ENCODE measurements around the gene GNB1. TPM values are rescaled to one million over a fixed set of nuclear protein-coding genes. Genes with fewer than 3 reads are reported as not detected.

Gene GNB1
- total and polyA plus RNA-seq, 2 of the 4 experiments (the other 2 are of a cell fraction), result 73.5 to 371 TPM

DNA sequence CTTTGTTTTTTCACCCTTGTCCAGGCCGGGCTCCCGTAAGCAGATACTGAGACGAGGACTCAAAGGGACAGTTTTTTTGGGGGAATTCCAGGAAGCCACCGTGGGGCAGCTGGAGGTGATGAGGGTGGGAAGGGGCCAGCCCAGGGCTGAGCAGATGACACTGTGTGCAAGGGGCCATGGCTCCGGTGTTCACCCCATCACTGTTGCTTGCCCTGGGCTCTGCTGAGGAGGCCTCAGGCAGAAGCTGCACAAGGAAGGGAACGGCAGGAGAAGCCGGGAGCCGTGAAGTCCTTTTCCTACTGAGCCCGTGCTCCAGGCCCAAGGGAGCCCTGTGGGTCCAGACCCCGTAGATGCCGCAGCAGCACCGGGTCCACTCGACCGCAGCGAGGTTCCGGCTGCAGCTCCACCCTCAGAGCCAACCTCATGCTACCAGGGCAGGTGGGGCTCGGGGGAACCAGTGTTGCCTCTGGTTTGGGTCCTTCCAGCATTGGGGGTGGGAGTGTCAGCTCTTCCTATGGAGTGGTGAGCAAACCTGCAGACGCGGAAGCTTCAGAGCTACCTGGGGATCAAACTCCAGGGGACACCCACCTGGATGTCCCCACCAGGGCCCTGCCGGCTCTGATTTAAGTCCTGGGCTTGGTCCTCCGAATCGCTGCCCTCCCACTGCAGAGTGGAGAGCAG is 19.9 kb upstream of the GNB1 start:
- Histone ChIP-seq H3K27ac (ENCODE audit: insufficient read depth, low read length) (no peak overlapping the region), H2BK5ac (ENCODE audit: low read depth, low read length, poor library complexity, severe bottlenecking) (no peak overlapping the region), H2AFZ (replicated peaks; ENCODE audit: low read length, poor library complexity) (no peak overlapping the region), H3K9ac (ENCODE audit: low read depth, low read length) (no peak overlapping the region), H2AK5ac (ENCODE audit: low read depth, low read length) (no peak overlapping the region), H3K4me2 (ENCODE audit: low read depth, low read length) (no peak overlapping the region), H4K91ac (ENCODE audit: insufficient read depth, low read depth, low read length) (no peak overlapping the region), H3K79me1 (ENCODE audit: low read depth in 1 of 2, low read length in 2 of 2) (peaks cover 0 to 30% of the 10 kb centered on the region in 2 experiments; a peak in 2 of 4 replicates), H3K4me1 (ENCODE audit: control insufficient read depth, insufficient read depth, low read length) (peaks cover 4% of the 10 kb centered on the region), H3K4me3 (ENCODE audit: insufficient read depth, low read depth, low read length) (no peak overlapping the region), H2BK120ac (ENCODE audit: low read depth, low read length) (no peak overlapping the region), H2AK9ac (replicated peaks; ENCODE audit: low read depth, low read length, poor library complexity) (no peak overlapping the region), H4K5ac (ENCODE audit: low read depth, low read length) (no peak overlapping the region), H2BK15ac (ENCODE audit: low read depth, low read length) (no peak overlapping the region), H3K56ac (ENCODE audit: extremely low read depth, insufficient read depth, low read length) (no peak overlapping the region), H3K36me3 (ENCODE audit: control insufficient read depth, insufficient read depth, low read length) (no peaks in the 10 kb centered on the region), H4K8ac (ENCODE audit: low read depth in 2 of 2, low read length in 2 of 2) (no peak overlapping the region), H3K23ac (ENCODE audit: low read depth, low read length) (no peak overlapping the region), H3K9me3 (ENCODE audit: control insufficient read depth, insufficient read depth, low read length) (no peaks in the 10 kb centered on the region), H3K27me3 (ENCODE audit: control insufficient read depth, insufficient read depth, low read length) (peaks cover 3% of the 10 kb centered on the region; the same call in 1 of the 2 replicates), H3K4ac (ENCODE audit: low read depth, low read length) (no peak overlapping the region), H4K20me1 (ENCODE audit: insufficient read depth, low read length) (peaks cover 6% of the 10 kb centered on the region; the same call in 1 of the 2 replicates), H3K14ac (replicated peaks; ENCODE audit: low read depth, low read length) (no peak overlapping the region), H3K18ac (ENCODE audit: low read depth, low read length) (no peak overlapping the region), H2BK20ac (ENCODE audit: low read depth, low read length) (no peak overlapping the region), H3K9me1 (ENCODE audit: insufficient read depth, low read length) (peaks cover 2% of the 10 kb centered on the region; the same call in 1 of the 2 replicates)
- in situ Hi-C loops (cut with MboI; ENCODE audit: low sequenced_read_pairs) (no loop called here), intact Hi-C loops (cut with micrococcal nuclease) (no loop called here), dilution Hi-C loops (cut with HindIII; ENCODE audit: low sequenced_read_pairs, unreplicated experiment) (no loop called here)
- no peak for ATAC-seq (ENCODE audit: low read depth)
- no TSS peak for BruUV-seq (replicated peaks)
- ChIA-PET CTCF (no interaction called here), POLR2A (ENCODE audit: unreplicated experiment) (no interaction called here)
- TF ChIP-seq RCOR1 (IDR thresholded peaks at IDR 0.05; ENCODE audit: insufficient replicate concordance, low read length) (no peak), NFE2L2 (IDR thresholded peaks at IDR 0.05; ENCODE audit: low read depth, low read length) (no peak)
- DNase-seq, result no peak
- 95% methylated on average over 7 of the region's 22 CpGs; no CpG with 5 or more reads in 1 of the 2 experiments for WGBS, 2 experiments (ENCODE audit: extremely low coverage in 2 of 2, insufficient read length in 1 of 2)

Measured in IMR-90 (cell line).